ENCODE data around the gene TADA3. TPM values are rescaled to one million over a fixed set of nuclear protein-coding genes. Genes with fewer than 3 reads are reported as not detected.

The TADA3 gene
- total and polyA plus RNA-seq, 12 donors, result 38.5 to 59.6 (median 43.5) TPM

- peaks cover 0 to 31% (median 24%) of the 10 kb centered on the region in 9 donors for H3K4me1 ChIP-seq
- peak in 4 of 8 donors; percentile 0 to 55 (median 24) for ATAC-seq
- no peaks in the 10 kb centered on the region for H3K9me3 ChIP-seq
- DNase-seq, result no peak
- H3K27me3 ChIP-seq, result no peaks in the 10 kb centered on the region
- WGBS, 2 donors, result 3 to 4% methylated on average over 19 of the region's 19 CpGs
- peaks cover 0 to 77% (median 45%) of the 10 kb centered on the region in 9 donors for H3K36me3 ChIP-seq
- intact Hi-C loops (cut with DNase I), result loop anchor here in 3 of 10 donors (1.0 to 10.0 kb wide), 4 partner anchors 18 to 244 kb away; partner anchors contain the start of genes BRPF1 (in 2 of the 3), ARPC4 (in 1 of the 3) and TADA3 (in 1 of the 3)
- peak overlapping the region; percentile 70 to 95 (median 91) for H3K27ac ChIP-seq
- TF ChIP-seq CTCF (IDR thresholded peaks at IDR 0.05), result no peak
- peak overlapping the region; percentile 54 to 80 (median 66) for H3K4me3 ChIP-seq
These were observed 43.0 kb downstream of the TADA3 start for GRCh38 chr3:9749296-9749644.

- DNase-seq (no peak), ATAC-seq (no peak)
- Histone ChIP-seq H3K27me3 (no peaks in the 10 kb centered on the region), H3K36me3 (peaks cover 9 to 79% (median 58%) of the 10 kb centered on the region in 9 donors), H3K27ac (no peak overlapping the region), H3K4me1 (peaks cover 0 to 28% (median 24%) of the 10 kb centered on the region in 9 donors), H3K9me3 (no peaks in the 10 kb centered on the region), H3K4me3 (no peak overlapping the region)
- intact Hi-C loops (cut with DNase I), result loop anchor here in 3 of 10 donors (2.0 to 10.0 kb wide), 3 partner anchors 17 to 243 kb away; partner anchors contain the start of genes ARPC4 (in 1 of the 3), BRPF1 (in 1 of the 3) and TADA3 (in 1 of the 3)
- WGBS, 2 donors, result 97 to 99% methylated on average over 2 of the region's 2 CpGs
- no peak for TF ChIP-seq CTCF (IDR thresholded peaks at IDR 0.05)
These were observed 44.2 kb downstream of the TADA3 start for GRCh38 chr3:9748031-9748430.

- Histone ChIP-seq H3K36me3 (peaks cover 9 to 79% (median 65%) of the 10 kb centered on the region in 9 donors), H3K4me1 (peaks cover 0 to 28% (median 24%) of the 10 kb centered on the region in 9 donors), H3K4me3 (no peak overlapping the region), H3K9me3 (no peaks in the 10 kb centered on the region), H3K27ac (no peak overlapping the region), H3K27me3 (no peaks in the 10 kb centered on the region)
- 89 to 93% methylated on average over 8 of the region's 8 CpGs for WGBS, 2 donors
- intact Hi-C loops (cut with DNase I), result loop anchor here in 1 of 10 donors (10.0 kb wide), 1 partner anchor 242 kb away; no protein-coding TSS in a partner anchor
- ATAC-seq (no peak), DNase-seq (no peak)
- no peak for TF ChIP-seq CTCF (IDR thresholded peaks at IDR 0.05)
These were observed 45.0 kb downstream of the TADA3 start for GRCh38 chr3:9747267-9747666.

- H3K4me3 ChIP-seq, result no peak overlapping the region
- no peak for TF ChIP-seq CTCF (IDR thresholded peaks at IDR 0.05)
- H3K27ac ChIP-seq, result no peak overlapping the region
- H3K36me3 ChIP-seq, result peaks cover 10 to 79% (median 69%) of the 10 kb centered on the region in 9 donors
- WGBS, 2 donors, result 39 to 72% methylated on average over 5 of the region's 5 CpGs
- no peaks in the 10 kb centered on the region for H3K9me3 ChIP-seq
- DNase-seq (no peak), ATAC-seq (no peak)
- peaks cover 0 to 21% (median 17%) of the 10 kb centered on the region in 9 donors for H3K4me1 ChIP-seq
- no peaks in the 10 kb centered on the region for H3K27me3 ChIP-seq
- intact Hi-C loops (cut with DNase I), result loop anchor here in 1 of 10 donors (10.0 kb wide), 1 partner anchor 242 kb away; no protein-coding TSS in a partner anchor
These were observed 45.9 kb downstream of the TADA3 start for GRCh38 chr3:9746330-9746729.
